Measurements from ENCODE around the gene MIPOL1.

- TF ChIP-seq ELF1 (tag; IDR thresholded peaks at IDR 0.05), result no peak
- no peak for TF ChIP-seq EGR1 (conservative IDR thresholded peaks at IDR 0.05)
Measured at GRCh38 chr14:37447883-37448391, 250.2 kb downstream of the MIPOL1 start.

All from K562 (cell line).